Activated CD8-positive, alpha-beta memory T cell treated with anti-CD3 and anti-CD28 coated beads, Interleukin-2, amount 10 ng/mL, durations not matched to agents 7 days and 5 days (primary cell): ENCODE data around the gene MME. TPM values are rescaled to one million over a fixed set of nuclear protein-coding genes. Genes with fewer than 3 reads are reported as not detected.
"Not testable (repeated sequence)": the region's sequence is repeated elsewhere in the genome, so short reads cannot be mapped to it uniquely, and the experiment has no call there.

Source experiments
- ATAC-seq: fragments of 150-1000 bp; cut with Tn5 transposase; one replicate; pipeline ENCODE4 v1.10.0; 2021; ENCODE audit warnings: moderate library complexity
- CTCF ChIA-PET: fragments of 350-600 bp; sonication (Branson Sonifier 250); formaldehyde crosslinking; loops from one replicate; lab custom pipeline; 2021; ENCODE audit warnings: antibody characterized with exemption; lab: Charles Lee
- DNase-seq: peaks from one replicate; pipeline ENCODE4 v3.0.0-alpha.2; 2020
- H3K27ac Mint-ChIP-seq: one replicate; pipeline ENCODE4 v1.8.0; 2021; ENCODE audit warnings: mild to moderate bottlenecking, mixed read lengths
- H3K27me3 Mint-ChIP-seq: one replicate; pipeline ENCODE4 v1.8.0; 2021; ENCODE audit warnings: mixed read lengths
- H3K36me3 Mint-ChIP-seq: one replicate; pipeline ENCODE4 v1.8.0; 2021; ENCODE audit warnings: mild to moderate bottlenecking, mixed read lengths
- H3K4me1 Mint-ChIP-seq: one replicate; pipeline ENCODE4 v1.8.0; 2021; ENCODE audit warnings: mixed read lengths
- H3K4me3 Mint-ChIP-seq: one replicate; pipeline ENCODE4 v1.8.0; 2021; ENCODE audit warnings: mild to moderate bottlenecking, moderate library complexity, mixed read lengths
- H3K9me3 Mint-ChIP-seq: one replicate; pipeline ENCODE4 v1.8.0; 2022; ENCODE audit warnings: low read depth, mixed read lengths
- total RNA-seq, 2 experiments: library from RNA; stranded (reverse); gene quantifications; one replicate each; pipeline ENCODE4 v1.2.3, GENCODE V29; 2021

The MME gene
- total RNA-seq, 2 experiments from 2014 or later = not detected

- H3K9me3 Mint-ChIP-seq = no peaks in the 10 kb centered on the region
- no peak overlapping the region for H3K4me3 Mint-ChIP-seq
- H3K27me3 Mint-ChIP-seq = no peaks in the 10 kb centered on the region
- H3K27ac Mint-ChIP-seq = no peak overlapping the region
- CTCF ChIA-PET = no interaction called here
- ATAC-seq = no peak
- H3K4me1 Mint-ChIP-seq = no peaks in the 10 kb centered on the region
- no peak for DNase-seq
- H3K36me3 Mint-ChIP-seq = no peaks in the 10 kb centered on the region
Observed at GRCh38 chr3:155196131-155197021, 116.3 kb downstream of the MME start.

GRCh38 chr3:155197786-155198185 is 117.7 kb downstream of the MME start:
- Mint-ChIP-seq H3K9me3 (no peaks in the 10 kb centered on the region), H3K27ac (no peak overlapping the region), H3K36me3 (no peaks in the 10 kb centered on the region), H3K27me3 (no peaks in the 10 kb centered on the region), H3K4me1 (no peaks in the 10 kb centered on the region), H3K4me3 (no peak overlapping the region)
- CTCF ChIA-PET = no interaction called here
- DNase-seq = no peak
- ATAC-seq = no peak

GRCh38 chr3:155202626-155203025 is 122.5 kb downstream of the MME start:
- ATAC-seq (no peak), DNase-seq (no peak)
- Mint-ChIP-seq H3K4me1 (no peaks in the 10 kb centered on the region), H3K4me3 (no peak overlapping the region), H3K27me3 (no peaks in the 10 kb centered on the region), H3K9me3 (no peaks in the 10 kb centered on the region), H3K36me3 (no peaks in the 10 kb centered on the region), H3K27ac (no peak overlapping the region)
- CTCF ChIA-PET = interaction anchor here (0.6 kb wide), 1 partner anchor 61 kb away, joined by 3 read pairs; no protein-coding TSS in a partner anchor

GRCh38 chr3:155204851-155205250 is 124.7 kb downstream of the MME start:
- no peak for ATAC-seq
- CTCF ChIA-PET = interaction anchor here (1.4 kb wide), 1 partner anchor 497 kb away, joined by 3 read pairs; no protein-coding TSS in a partner anchor
- no peak overlapping the region for H3K4me3 Mint-ChIP-seq

GRCh38 chr3:155208183-155208800 is 128.2 kb downstream of the MME start:
- DNase-seq = no peak
- Mint-ChIP-seq H3K4me1 (no peaks in the 10 kb centered on the region), H3K27ac (no peak overlapping the region), H3K4me3 (no peak overlapping the region), H3K27me3 (no peaks in the 10 kb centered on the region), H3K9me3 (no peaks in the 10 kb centered on the region), H3K36me3 (no peaks in the 10 kb centered on the region)
- no peak for ATAC-seq
- CTCF ChIA-PET = no interaction called here

More at GRCh38 chr3:155204851-155205250, 124.7 kb downstream of the MME start:
- no peak for DNase-seq
- Mint-ChIP-seq H3K9me3 (no peaks in the 10 kb centered on the region), H3K36me3 (no peaks in the 10 kb centered on the region), H3K4me1 (no peaks in the 10 kb centered on the region), H3K27ac (no peak overlapping the region), H3K27me3 (no peaks in the 10 kb centered on the region)

GRCh38 chr3:155210736-155211135 is 130.6 kb downstream of the MME start:
- Mint-ChIP-seq H3K9me3 (peaks cover 4% of the 10 kb centered on the region), H3K27ac (no peak overlapping the region), H3K4me3 (no peak overlapping the region), H3K27me3 (no peaks in the 10 kb centered on the region), H3K36me3 (no peaks in the 10 kb centered on the region), H3K4me1 (no peaks in the 10 kb centered on the region)
- no peak for DNase-seq
- no peak for ATAC-seq
- CTCF ChIA-PET = no interaction called here

- no peaks in the 10 kb centered on the region for H3K27me3 Mint-ChIP-seq
- H3K36me3 Mint-ChIP-seq = no peaks in the 10 kb centered on the region
- H3K4me1 Mint-ChIP-seq = no peaks in the 10 kb centered on the region
- no peak overlapping the region for H3K27ac Mint-ChIP-seq
- ATAC-seq = no peak
- peaks cover 4% of the 10 kb centered on the region for H3K9me3 Mint-ChIP-seq
- CTCF ChIA-PET = no interaction called here
- no peak overlapping the region for H3K4me3 Mint-ChIP-seq
- no peak for DNase-seq
Observed at GRCh38 chr3:155211266-155211665, 131.1 kb downstream of the MME start.

- CTCF ChIA-PET = no interaction called here
- H3K27me3 Mint-ChIP-seq = no peaks in the 10 kb centered on the region
- H3K9me3 Mint-ChIP-seq = peaks cover 4% of the 10 kb centered on the region
- ATAC-seq (no peak), DNase-seq (no peak)
- H3K36me3 Mint-ChIP-seq = no peaks in the 10 kb centered on the region
- no peak overlapping the region for H3K4me3 Mint-ChIP-seq
- H3K4me1 Mint-ChIP-seq = no peaks in the 10 kb centered on the region
- no peak overlapping the region for H3K27ac Mint-ChIP-seq
Observed at GRCh38 chr3:155211940-155212339, 131.8 kb downstream of the MME start.

- CTCF ChIA-PET = not testable (repeated sequence)
Observed at GRCh38 chr3:155216007-155216406, 135.9 kb downstream of the MME start.

GRCh38 chr3:155217591-155217990 is 137.5 kb downstream of the MME start:
- H3K4me1 Mint-ChIP-seq = no peaks in the 10 kb centered on the region
- H3K36me3 Mint-ChIP-seq = no peaks in the 10 kb centered on the region
- ATAC-seq (no peak), DNase-seq (no peak)
- H3K27ac Mint-ChIP-seq = no peak overlapping the region
- no peaks in the 10 kb centered on the region for H3K27me3 Mint-ChIP-seq
- peaks cover 8% of the 10 kb centered on the region for H3K9me3 Mint-ChIP-seq
- H3K4me3 Mint-ChIP-seq = no peak overlapping the region
- CTCF ChIA-PET = no interaction called here

More at GRCh38 chr3:155216007-155216406, 135.9 kb downstream of the MME start:
- not testable (repeated sequence) for ATAC-seq, DNase-seq, H3K4me1 Mint-ChIP-seq, H3K27ac Mint-ChIP-seq, H3K36me3 Mint-ChIP-seq, H3K27me3 Mint-ChIP-seq, H3K9me3 Mint-ChIP-seq, H3K4me3 Mint-ChIP-seq

GRCh38 chr3:155218462-155218861 is 138.3 kb downstream of the MME start:
- Mint-ChIP-seq H3K27me3 (no peaks in the 10 kb centered on the region), H3K4me1 (no peaks in the 10 kb centered on the region), H3K9me3 (peaks cover 8% of the 10 kb centered on the region), H3K27ac (no peak overlapping the region), H3K36me3 (no peaks in the 10 kb centered on the region), H3K4me3 (no peak overlapping the region)
- CTCF ChIA-PET = no interaction called here
- ATAC-seq = no peak
- no peak for DNase-seq

GRCh38 chr3:155219106-155219505 is 139.0 kb downstream of the MME start:
- no peak overlapping the region for H3K27ac Mint-ChIP-seq
- no peak overlapping the region for H3K4me3 Mint-ChIP-seq
- H3K9me3 Mint-ChIP-seq = peaks cover 8% of the 10 kb centered on the region
- H3K36me3 Mint-ChIP-seq = no peaks in the 10 kb centered on the region
- no peaks in the 10 kb centered on the region for H3K4me1 Mint-ChIP-seq
- H3K27me3 Mint-ChIP-seq = no peaks in the 10 kb centered on the region
- no peak for ATAC-seq
- no peak for DNase-seq
- CTCF ChIA-PET = no interaction called here

- DNase-seq = no peak
- no peak overlapping the region for H3K4me3 Mint-ChIP-seq
- peaks cover 2% of the 10 kb centered on the region for H3K9me3 Mint-ChIP-seq
- no peak overlapping the region for H3K27ac Mint-ChIP-seq
- no peaks in the 10 kb centered on the region for H3K27me3 Mint-ChIP-seq
- no peaks in the 10 kb centered on the region for H3K4me1 Mint-ChIP-seq
- H3K36me3 Mint-ChIP-seq = no peaks in the 10 kb centered on the region
- ATAC-seq = no peak
- CTCF ChIA-PET = no interaction called here
Observed at GRCh38 chr3:155225417-155225816, 145.3 kb downstream of the MME start.

GRCh38 chr3:155227141-155227540 is 147.0 kb downstream of the MME start:
- DNase-seq = no peak
- no peak for ATAC-seq
- Mint-ChIP-seq H3K9me3 (peaks cover 2% of the 10 kb centered on the region), H3K4me3 (no peak overlapping the region), H3K4me1 (no peaks in the 10 kb centered on the region), H3K27ac (no peak overlapping the region), H3K27me3 (no peaks in the 10 kb centered on the region), H3K36me3 (no peaks in the 10 kb centered on the region)
- CTCF ChIA-PET = no interaction called here
